Omental fat pad (tissue), 4 donors: ENCODE data around the gene RAP2A. TPM values are rescaled to one million over a fixed set of nuclear protein-coding genes. Genes with fewer than 3 reads are reported as not detected.

ENCODE experiments used
- ATAC-seq: fragments of 150-250 bp; one replicate; pipeline ENCODE4 v1.9.1; 2016; ENCODE audit warnings: mild to moderate bottlenecking, moderate library complexity; ENCODE audit not compliant: low FRiP score
- DNase-seq: peaks from one replicate; pipeline ENCODE4 v3.0.0-alpha.2; 2019; ENCODE audit warnings: low spot score
- total RNA-seq, 4 donors: library from RNA; depleted of rRNA; stranded (reverse); fragments of >200 nt; gene quantifications; one replicate each; pipeline ENCODE4 v1.1.0, GENCODE V29; 2016
- TF ChIP-seq, protein P1 (sequence below), 3 donors: fragments of 450-650 bp; IDR thresholded peaks; one replicate each; pipeline ENCODE4 v1.5.1; 2016 to 2017; ENCODE audit warnings: antibody characterized with exemption in 3 of 3, mild to moderate bottlenecking in 3 of 3, moderate library complexity in 2 of 3

RAP2A gene
- total RNA-seq, 4 donors from 2014 or later = 18.2 to 42.9 (median 29.6) TPM

DNA sequence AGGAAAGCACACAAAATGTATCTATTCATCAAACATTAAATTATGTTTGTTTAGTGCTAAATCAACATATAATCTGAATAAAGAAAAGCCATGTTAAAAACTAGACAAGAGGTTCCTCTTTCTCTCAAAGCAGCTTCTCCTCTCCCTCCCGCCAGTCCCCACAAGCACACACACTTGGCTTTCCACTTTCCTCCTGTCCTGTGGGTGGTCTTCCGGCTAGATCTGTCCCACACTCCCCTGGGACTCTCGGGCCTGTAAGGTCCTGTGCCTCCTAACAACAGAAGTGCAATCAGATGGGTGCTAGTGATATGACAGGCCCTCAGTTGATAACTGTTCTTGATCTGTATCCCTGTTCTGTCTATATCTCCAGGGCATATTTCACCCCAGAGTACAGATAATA lies 45.6 kb upstream of the RAP2A start:
- ATAC-seq = no peak
- no peak for DNase-seq
- TF ChIP-seq, protein P1, sequence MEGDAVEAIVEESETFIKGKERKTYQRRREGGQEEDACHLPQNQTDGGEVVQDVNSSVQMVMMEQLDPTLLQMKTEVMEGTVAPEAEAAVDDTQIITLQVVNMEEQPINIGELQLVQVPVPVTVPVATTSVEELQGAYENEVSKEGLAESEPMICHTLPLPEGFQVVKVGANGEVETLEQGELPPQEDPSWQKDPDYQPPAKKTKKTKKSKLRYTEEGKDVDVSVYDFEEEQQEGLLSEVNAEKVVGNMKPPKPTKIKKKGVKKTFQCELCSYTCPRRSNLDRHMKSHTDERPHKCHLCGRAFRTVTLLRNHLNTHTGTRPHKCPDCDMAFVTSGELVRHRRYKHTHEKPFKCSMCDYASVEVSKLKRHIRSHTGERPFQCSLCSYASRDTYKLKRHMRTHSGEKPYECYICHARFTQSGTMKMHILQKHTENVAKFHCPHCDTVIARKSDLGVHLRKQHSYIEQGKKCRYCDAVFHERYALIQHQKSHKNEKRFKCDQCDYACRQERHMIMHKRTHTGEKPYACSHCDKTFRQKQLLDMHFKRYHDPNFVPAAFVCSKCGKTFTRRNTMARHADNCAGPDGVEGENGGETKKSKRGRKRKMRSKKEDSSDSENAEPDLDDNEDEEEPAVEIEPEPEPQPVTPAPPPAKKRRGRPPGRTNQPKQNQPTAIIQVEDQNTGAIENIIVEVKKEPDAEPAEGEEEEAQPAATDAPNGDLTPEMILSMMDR (IDR thresholded peaks at IDR 0.05) = no peak

- TF ChIP-seq, protein P1 (IDR thresholded peaks at IDR 0.05) = no peak
- DNase-seq (no peak), ATAC-seq (no peak)
These were observed 42.9 kb upstream of the RAP2A start for GRCh38 chr13:97390941-97391600.

DNA sequence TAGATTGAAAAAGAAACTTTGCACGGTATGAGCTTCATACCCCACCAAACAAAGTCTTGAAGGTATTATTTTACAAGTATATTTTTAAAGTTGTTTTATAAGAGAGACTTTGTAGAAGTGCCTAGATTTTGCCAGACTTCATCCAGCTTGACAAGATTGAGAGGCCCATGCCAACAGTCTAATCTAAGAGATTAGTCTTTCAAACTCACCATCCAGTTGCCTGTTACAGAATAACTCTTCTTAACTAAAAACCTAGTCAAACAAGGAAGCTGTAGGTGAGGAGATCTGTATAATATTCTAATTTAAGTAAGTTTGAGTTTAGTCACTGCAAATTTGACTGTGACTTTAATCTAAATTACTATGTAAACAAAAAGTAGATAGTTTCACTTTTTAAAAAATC lies 41.9 kb upstream of the RAP2A start:
- TF ChIP-seq, protein P1 (IDR thresholded peaks at IDR 0.05) = no peak
- ATAC-seq = no peak
- DNase-seq = no peak

- ATAC-seq = no peak
- DNase-seq = no peak
- TF ChIP-seq, protein P1 (IDR thresholded peaks at IDR 0.05) = no peak
These were observed 39.4 kb upstream of the RAP2A start for GRCh38 chr13:97394542-97394941.

DNA sequence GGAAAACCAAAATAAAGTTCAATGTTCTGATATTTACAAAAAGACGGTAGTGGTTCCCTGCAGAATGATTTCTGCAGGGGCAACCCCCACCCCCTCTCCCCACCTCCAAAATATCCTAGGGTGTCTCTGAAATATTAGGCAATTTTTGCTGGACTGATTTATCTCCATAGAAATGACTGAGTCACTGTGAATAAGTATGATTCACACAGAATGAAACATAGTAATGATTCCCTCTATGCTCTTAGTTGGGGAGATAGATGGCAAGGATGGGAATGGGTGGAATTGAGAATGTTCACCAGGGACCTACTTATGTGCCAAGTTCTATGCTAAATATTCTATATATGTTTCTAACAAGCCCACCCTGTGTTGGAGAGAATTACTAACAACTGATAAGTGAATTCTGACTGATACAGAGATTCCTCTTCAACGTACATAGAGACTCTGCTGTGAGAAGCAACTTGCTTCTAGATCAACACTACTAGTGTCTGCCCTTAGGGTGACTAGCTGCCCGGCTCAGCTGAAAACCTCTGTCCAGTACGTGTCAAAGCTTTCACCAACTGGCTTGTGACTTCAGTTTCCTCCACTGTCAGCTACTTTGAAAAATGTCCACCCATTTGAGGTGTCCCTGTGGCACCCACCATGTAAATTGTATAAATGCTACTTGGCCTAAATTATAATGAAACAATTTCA lies 38.4 kb upstream of the RAP2A start:
- DNase-seq (no peak), ATAC-seq (peak; percentile 88)
- TF ChIP-seq, protein P1 (IDR thresholded peaks at IDR 0.05) = no peak

- ATAC-seq = no peak
- TF ChIP-seq, protein P1 (IDR thresholded peaks at IDR 0.05) = no peak
- DNase-seq = no peak
These were observed 36.7 kb upstream of the RAP2A start for GRCh38 chr13:97397267-97397666.

DNA sequence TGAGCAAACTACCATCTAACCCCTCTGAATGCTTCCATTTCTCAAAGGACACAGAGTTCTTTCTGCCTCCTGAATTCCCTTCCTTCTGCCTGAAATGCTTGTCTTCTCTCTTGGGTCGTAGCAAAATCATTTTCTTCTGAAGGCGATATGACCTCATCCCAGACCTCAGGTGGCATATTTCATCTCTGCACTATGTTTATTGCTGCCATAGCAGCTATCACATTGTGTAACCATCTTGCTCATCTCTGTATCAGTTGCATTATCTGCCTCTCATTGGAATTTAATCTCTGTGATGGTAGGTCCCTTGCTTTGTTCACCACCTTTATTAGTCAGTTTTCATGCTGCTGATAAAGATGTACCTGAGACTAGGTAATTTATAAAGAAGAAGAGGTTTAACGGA lies 32.5 kb upstream of the RAP2A start:
- ATAC-seq (no peak), DNase-seq (no peak)
- TF ChIP-seq, protein P1 (IDR thresholded peaks at IDR 0.05) = no peak
